Measurements from ENCODE around the gene OPALIN.

The OPALIN gene

DNA sequence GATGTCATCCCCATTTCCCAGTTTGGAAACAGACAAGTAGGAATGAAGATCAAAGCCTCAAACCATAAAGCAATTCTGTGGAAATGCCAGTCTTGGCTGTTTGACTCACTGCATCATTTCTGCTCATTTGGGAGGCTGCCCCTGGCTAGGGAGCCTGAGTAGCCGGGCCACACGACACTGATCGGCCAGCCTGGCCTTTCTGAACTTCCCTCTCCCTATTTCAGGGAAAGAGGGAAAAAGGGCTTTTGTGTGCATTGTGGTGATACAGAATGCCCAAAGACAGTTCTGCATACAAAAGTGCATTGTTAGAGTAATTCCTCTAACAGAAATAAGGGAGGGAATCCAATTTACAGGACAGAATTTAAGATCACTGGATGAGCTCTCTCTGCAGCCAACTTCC is 41.7 kb upstream of the OPALIN start:
- no peak overlapping the region for H3K4me3 ChIP-seq (ENCODE audit: low read depth, low read length)
- DNase-seq (ENCODE audit: low read depth), result no peak
- TF ChIP-seq, protein P1, sequence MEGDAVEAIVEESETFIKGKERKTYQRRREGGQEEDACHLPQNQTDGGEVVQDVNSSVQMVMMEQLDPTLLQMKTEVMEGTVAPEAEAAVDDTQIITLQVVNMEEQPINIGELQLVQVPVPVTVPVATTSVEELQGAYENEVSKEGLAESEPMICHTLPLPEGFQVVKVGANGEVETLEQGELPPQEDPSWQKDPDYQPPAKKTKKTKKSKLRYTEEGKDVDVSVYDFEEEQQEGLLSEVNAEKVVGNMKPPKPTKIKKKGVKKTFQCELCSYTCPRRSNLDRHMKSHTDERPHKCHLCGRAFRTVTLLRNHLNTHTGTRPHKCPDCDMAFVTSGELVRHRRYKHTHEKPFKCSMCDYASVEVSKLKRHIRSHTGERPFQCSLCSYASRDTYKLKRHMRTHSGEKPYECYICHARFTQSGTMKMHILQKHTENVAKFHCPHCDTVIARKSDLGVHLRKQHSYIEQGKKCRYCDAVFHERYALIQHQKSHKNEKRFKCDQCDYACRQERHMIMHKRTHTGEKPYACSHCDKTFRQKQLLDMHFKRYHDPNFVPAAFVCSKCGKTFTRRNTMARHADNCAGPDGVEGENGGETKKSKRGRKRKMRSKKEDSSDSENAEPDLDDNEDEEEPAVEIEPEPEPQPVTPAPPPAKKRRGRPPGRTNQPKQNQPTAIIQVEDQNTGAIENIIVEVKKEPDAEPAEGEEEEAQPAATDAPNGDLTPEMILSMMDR (IDR thresholded peaks at IDR 0.05; ENCODE audit: control insufficient read depth, extremely low read depth, insufficient read depth), result no peak

DNA sequence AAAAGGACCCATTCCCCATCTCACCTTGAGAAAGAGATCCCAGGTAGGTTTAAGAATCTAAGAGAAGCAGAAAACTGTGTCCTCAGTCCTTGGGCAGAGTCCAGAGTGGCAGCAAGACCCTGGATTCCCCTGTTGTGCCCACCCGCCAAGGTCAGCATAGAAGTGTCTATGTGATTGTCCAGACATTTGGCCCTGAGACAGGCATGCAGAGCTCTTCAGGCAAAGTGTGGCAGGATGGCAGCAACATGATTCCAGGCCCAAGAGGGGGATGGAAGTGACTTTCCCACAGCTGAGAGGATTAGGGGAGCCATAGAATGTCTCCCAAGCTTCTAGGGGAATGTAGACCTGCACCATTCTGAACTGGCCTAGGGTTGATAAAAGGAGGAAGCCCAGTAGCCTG is 39.1 kb upstream of the OPALIN start:
- no peak overlapping the region for H3K4me3 ChIP-seq (ENCODE audit: low read depth, low read length)
- DNase-seq (ENCODE audit: low read depth), result no peak
- TF ChIP-seq, protein P1 (IDR thresholded peaks at IDR 0.05; ENCODE audit: control insufficient read depth, extremely low read depth, insufficient read depth), result no peak

DNA sequence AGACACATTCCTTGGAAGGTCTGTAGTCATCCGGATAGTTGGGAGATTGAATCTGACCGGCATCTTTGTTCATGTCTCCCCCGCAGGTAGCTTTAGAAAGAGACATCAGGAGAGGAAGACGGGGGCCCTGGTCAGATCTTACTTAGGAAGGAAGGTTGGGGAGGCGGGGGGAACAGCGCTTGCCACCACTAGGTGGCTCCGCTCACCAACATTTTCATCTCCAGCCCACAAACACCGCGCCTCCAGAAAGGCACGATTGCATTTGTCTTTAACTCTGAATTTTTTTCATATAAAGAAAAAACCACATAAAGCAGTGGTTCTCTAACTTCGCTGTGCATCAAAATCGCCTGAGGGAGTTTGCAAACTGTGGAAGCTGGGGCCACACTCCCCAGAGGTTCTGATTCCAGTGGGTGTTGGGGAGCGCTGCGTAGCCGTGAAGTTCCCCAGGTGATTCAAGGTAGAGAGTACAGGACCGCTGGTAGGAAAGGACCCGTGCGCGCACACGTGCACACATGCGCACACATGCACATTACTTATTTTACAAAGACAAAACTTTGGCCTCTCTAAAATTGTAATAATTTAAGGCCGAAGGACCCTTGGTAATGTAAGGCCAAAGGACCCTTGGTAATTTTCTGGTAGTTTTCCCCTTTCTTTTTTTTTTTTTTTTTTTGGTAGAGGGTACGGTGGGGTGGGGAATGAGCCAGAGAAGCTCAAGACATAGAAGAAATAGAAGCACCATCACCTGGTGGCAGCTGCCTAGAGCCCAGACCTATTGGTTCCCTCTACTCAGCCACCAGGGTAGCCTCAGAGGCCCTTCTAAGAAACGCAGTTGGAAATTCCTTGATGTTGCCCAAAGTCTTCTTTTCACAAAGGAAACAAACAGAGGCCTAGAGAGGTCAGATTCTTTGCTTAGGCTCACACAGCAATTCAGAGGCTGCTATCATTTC is 37.4 kb upstream of the OPALIN start:
- no peak overlapping the region for H3K4me3 ChIP-seq (ENCODE audit: low read depth, low read length)
- DNase-seq (ENCODE audit: low read depth), result peak; percentile 30
- TF ChIP-seq, protein P1 (IDR thresholded peaks at IDR 0.05; ENCODE audit: control insufficient read depth, extremely low read depth, insufficient read depth), result peak; percentile 86

DNA sequence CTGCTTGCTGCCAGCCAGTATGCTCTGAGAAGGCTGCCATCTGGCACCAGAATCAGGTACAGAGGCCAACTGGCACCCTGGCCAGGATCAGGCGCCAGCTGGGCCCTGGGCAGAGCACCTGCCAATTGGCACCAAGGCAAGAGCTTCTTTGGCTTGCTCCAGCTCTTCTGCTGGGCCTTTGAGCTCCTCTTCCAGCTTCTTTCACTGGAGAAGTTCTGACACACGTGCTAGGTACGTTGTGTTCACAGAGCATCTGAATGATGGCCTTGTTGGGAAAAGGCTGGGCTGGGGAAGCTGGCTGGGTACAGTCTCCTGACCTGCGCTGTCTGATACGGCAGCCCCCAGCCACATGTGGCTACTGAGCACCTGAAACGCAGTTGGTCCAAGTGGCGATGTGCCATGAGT is 31.7 kb upstream of the OPALIN start:
- TF ChIP-seq, protein P1 (IDR thresholded peaks at IDR 0.05; ENCODE audit: control insufficient read depth, extremely low read depth, insufficient read depth), result no peak
- H3K4me3 ChIP-seq (ENCODE audit: low read depth, low read length), result no peak overlapping the region
- DNase-seq (ENCODE audit: low read depth), result peak; percentile 99

DNA sequence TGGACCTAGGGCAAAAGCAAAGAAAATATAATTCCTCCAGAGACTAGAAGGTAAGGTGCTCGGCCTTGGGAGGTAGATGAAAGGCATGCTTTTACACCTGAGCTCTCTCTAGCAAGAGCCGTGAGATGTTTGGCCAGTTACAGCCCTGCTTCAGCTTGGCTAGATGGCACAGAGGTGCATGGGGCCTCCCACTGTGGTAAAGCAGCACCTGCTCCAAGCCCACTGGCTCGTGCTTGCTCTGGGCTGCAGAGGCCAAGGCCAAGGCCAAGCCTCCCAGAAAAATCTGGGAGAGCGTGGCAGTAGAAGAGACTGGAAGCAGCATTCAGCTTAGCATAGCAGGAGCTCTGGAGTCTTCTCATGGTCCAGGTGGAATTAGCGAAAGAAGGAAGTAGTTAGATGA is 31.0 kb upstream of the OPALIN start:
- DNase-seq (ENCODE audit: low read depth), result no peak
- no peak overlapping the region for H3K4me3 ChIP-seq (ENCODE audit: low read depth, low read length)
- TF ChIP-seq, protein P1 (IDR thresholded peaks at IDR 0.05; ENCODE audit: control insufficient read depth, extremely low read depth, insufficient read depth), result no peak

DNA sequence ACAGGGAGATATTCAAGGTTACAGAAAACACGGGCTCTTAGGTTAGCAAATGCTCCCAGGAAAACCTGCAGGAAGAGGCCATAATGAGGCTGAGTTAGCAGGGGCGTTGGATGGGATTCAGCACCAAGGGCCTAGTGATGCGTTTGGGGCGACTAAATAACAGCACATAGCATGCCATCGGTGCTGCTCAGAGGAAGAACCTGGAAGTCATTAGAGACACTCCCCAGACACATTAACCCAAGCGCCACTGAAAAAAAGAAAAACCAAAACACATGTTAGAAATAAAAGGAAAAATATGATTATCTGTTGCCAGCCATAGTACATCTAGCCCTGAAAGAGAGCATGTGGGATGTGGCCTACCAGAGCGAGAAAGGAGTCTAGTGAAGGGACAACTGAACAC is 28.8 kb upstream of the OPALIN start:
- DNase-seq (ENCODE audit: low read depth), result no peak
- TF ChIP-seq, protein P1 (IDR thresholded peaks at IDR 0.05; ENCODE audit: control insufficient read depth, extremely low read depth, insufficient read depth), result no peak
- H3K4me3 ChIP-seq (ENCODE audit: low read depth, low read length), result no peak overlapping the region

Measured in LNCaP clone FGC (cell line).